A673 (cell line): ENCODE data around the gene ZBTB20. TPM values are rescaled to one million over a fixed set of nuclear protein-coding genes. Genes with fewer than 3 reads are reported as not detected.

Experiments
- BruUV-seq: library from RNA; stranded (reverse); fragments of 400-500 nt; replicated peaks from 2 replicates; lab custom pipeline; 2021; lab: Mats Ljungman, UMichigan
- CTCF ChIA-PET: fragments of 300-600 bp; sonication (Branson Sonifier 250); formaldehyde crosslinking; loops from one replicate; lab custom pipeline; 2022; ENCODE audit warnings: antibody characterized with exemption; lab: Charles Lee
- POLR2A ChIA-PET: fragments of 300-600 bp; sonication (Branson Sonifier 250); formaldehyde crosslinking; loops from one replicate; lab custom pipeline; 2022; ENCODE audit warnings: antibody characterized with exemption; ENCODE audit not compliant: low non-redundant PET; lab: Charles Lee
- DNase-seq: peaks from one replicate; pipeline ENCODE4 v3.0.0-alpha.2; 2015; ENCODE audit warnings: low spot score
- H3K27ac ChIP-seq: fragments of 200-600 bp; sonication (generic); 2 replicates; pipeline ENCODE4 v1.5.1; 2016; ENCODE audit warnings: mixed run types, low read depth, mild to moderate bottlenecking, mixed read lengths, antibody characterized with exemption, low read length; ENCODE audit not compliant: poor library complexity, severe bottlenecking
- H3K27me3 ChIP-seq: fragments of 200-600 bp; sonication (generic); replicated peaks from 2 replicates; pipeline ENCODE4 v1.6.1; 2017; ENCODE audit warnings: mixed run types, low read depth, mild to moderate bottlenecking, mixed read lengths, antibody characterized with exemption, low read length; ENCODE audit not compliant: insufficient read depth, poor library complexity
- H3K36me3 ChIP-seq: fragments of 200-600 bp; sonication (generic); 2 replicates; pipeline ENCODE4 v1.6.1; 2016; ENCODE audit warnings: mixed run types, mild to moderate bottlenecking, mixed read lengths, antibody characterized with exemption, low read length; ENCODE audit not compliant: insufficient read depth, poor library complexity, severe bottlenecking
- H3K4me1 ChIP-seq: fragments of 200-600 bp; sonication (generic); 2 replicates; pipeline ENCODE4 v1.6.1; 2017; ENCODE audit warnings: mixed run types, mild to moderate bottlenecking, mixed read lengths, antibody characterized with exemption, low read length; ENCODE audit not compliant: insufficient read depth, poor library complexity, severe bottlenecking
- H3K4me3 ChIP-seq: fragments of 200-600 bp; sonication (generic); 2 replicates; pipeline ENCODE4 v1.5.1; 2016; ENCODE audit warnings: low read depth, mixed run types, mild to moderate bottlenecking, mixed read lengths, low read length; ENCODE audit not compliant: poor library complexity, severe bottlenecking
- H3K9me3 ChIP-seq: fragments of 200-600 bp; sonication (generic); 2 replicates; pipeline ENCODE4 v1.6.1; 2016; ENCODE audit warnings: mixed run types, low read depth, mild to moderate bottlenecking, mixed read lengths, antibody characterized with exemption, low read length; ENCODE audit not compliant: poor library complexity, severe bottlenecking
- EZH2 ChIP-seq: fragments of 200-600 bp; sonication (generic); IDR thresholded peaks from 2 replicates; pipeline ENCODE4 v1.6.1; 2017; ENCODE audit warnings: borderline replicate concordance, low read depth, mild to moderate bottlenecking, mixed read lengths, antibody characterized with exemption, low read length; ENCODE audit not compliant: poor library complexity, severe bottlenecking
- intact Hi-C: fragments of 100-400 bp; cut with micrococcal nuclease; formaldehyde crosslinking; loops from one replicate; pipeline ENCODE4 v1.10.0; 2022; ENCODE audit not compliant: unreplicated experiment
- total RNA-seq: library from RNA; stranded (reverse); gene quantifications from 2 replicates; pipeline ENCODE4 v1.2.3, GENCODE V29; 2021
- TF ChIP-seq, protein P1 (sequence below): fragments of 300-800, 200-600 bp; sonication (generic); conservative IDR thresholded peaks from 2 replicates; pipeline ENCODE4 v1.5.1; 2017; ENCODE audit warnings: low read depth, mild to moderate bottlenecking, antibody characterized with exemption, low read length, moderate library complexity, mixed read lengths

ZBTB20 gene
- total RNA-seq, 1 experiment from 2014 or later, result 13.5 TPM

GRCh38 chr3:114528517-114528916 lies 618.6 kb downstream of the ZBTB20 start:
- H3K4me3 ChIP-seq, result no peak overlapping the region
- no peaks in the 10 kb centered on the region for H3K4me1 ChIP-seq
- intact Hi-C loops, result no loop called here
- H3K27ac ChIP-seq, result no peak overlapping the region
- H3K36me3 ChIP-seq, result no peaks in the 10 kb centered on the region
- no peak for DNase-seq
- BruUV-seq, result no TSS peak
- H3K27me3 ChIP-seq, result no peaks in the 10 kb centered on the region
- no peak for TF ChIP-seq EZH2
- TF ChIP-seq, protein P1, sequence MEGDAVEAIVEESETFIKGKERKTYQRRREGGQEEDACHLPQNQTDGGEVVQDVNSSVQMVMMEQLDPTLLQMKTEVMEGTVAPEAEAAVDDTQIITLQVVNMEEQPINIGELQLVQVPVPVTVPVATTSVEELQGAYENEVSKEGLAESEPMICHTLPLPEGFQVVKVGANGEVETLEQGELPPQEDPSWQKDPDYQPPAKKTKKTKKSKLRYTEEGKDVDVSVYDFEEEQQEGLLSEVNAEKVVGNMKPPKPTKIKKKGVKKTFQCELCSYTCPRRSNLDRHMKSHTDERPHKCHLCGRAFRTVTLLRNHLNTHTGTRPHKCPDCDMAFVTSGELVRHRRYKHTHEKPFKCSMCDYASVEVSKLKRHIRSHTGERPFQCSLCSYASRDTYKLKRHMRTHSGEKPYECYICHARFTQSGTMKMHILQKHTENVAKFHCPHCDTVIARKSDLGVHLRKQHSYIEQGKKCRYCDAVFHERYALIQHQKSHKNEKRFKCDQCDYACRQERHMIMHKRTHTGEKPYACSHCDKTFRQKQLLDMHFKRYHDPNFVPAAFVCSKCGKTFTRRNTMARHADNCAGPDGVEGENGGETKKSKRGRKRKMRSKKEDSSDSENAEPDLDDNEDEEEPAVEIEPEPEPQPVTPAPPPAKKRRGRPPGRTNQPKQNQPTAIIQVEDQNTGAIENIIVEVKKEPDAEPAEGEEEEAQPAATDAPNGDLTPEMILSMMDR, result no peak
- no peaks in the 10 kb centered on the region for H3K9me3 ChIP-seq
- POLR2A ChIA-PET, result interaction anchor here (0.5 kb wide), 1 partner anchor 259 kb away, joined by 4 read pairs; no protein-coding TSS in a partner anchor
- CTCF ChIA-PET, result interaction anchor here (0.7 kb wide), 1 partner anchor 79 kb away, joined by 5 read pairs; no protein-coding TSS in a partner anchor

DNA sequence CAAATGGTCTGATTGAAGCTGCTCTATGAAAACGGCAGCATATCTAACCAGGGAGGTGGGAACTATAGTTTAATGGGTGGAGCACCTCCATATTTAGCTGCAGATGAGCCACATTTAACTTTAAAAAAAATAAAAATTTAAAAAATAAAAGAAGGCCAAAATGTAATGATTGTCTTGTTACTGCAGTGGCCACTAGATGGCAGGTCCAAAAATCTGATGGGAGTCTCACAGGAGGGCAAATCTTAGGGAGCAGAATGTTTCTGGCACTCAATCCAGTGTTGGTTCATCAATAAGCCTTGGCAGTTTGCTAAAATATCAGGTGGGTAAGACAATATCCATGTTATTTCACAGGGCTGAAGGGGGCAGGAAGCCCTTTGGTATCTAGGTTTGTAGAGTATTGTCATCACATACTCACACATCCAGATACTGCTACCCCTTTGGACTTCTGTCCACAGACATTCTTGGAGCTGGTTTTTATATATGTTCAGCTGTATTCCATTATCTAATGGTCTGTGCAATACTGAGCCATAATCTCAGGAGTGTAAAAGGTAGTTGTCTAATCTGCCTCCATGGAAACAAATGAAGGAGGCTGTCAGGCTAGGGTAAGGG lies 619.9 kb downstream of the ZBTB20 start:
- TF ChIP-seq EZH2, result no peak
- TF ChIP-seq, protein P1, result peak; percentile 69
- no TSS peak for BruUV-seq
- H3K4me3 ChIP-seq, result no peak overlapping the region
- no peaks in the 10 kb centered on the region for H3K4me1 ChIP-seq
- H3K27ac ChIP-seq, result no peak overlapping the region
- no peaks in the 10 kb centered on the region for H3K9me3 ChIP-seq
- intact Hi-C loops, result no loop called here
- DNase-seq, result peak; percentile 26
- ChIA-PET POLR2A (no interaction called here), CTCF (no interaction called here)
- H3K27me3 ChIP-seq, result no peaks in the 10 kb centered on the region
- H3K36me3 ChIP-seq, result no peaks in the 10 kb centered on the region

DNA sequence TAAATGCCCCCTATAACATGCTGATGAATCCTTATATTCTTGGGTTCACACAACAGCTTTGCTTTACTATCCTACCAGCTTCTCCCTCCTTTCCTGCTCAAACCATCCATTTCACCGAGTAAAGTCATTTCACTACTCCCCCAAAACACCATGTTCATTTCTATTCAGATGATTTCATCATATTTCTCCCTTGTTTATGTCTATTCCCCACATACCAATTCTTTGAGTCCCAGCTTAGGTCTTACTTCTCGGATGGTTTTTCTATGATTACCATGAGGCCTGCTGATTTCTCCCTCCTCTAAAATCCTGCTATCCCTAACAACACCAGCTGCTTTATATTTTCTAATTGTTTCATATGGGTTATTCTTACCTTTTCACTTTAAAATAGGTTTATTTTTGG lies 621.8 kb downstream of the ZBTB20 start:
- H3K4me1 ChIP-seq, result no peaks in the 10 kb centered on the region
- DNase-seq, result no peak
- no TSS peak for BruUV-seq
- H3K9me3 ChIP-seq, result no peaks in the 10 kb centered on the region
- CTCF ChIA-PET, result no interaction called here
- POLR2A ChIA-PET, result no interaction called here
- no peak for TF ChIP-seq EZH2
- TF ChIP-seq, protein P1, result no peak
- H3K27ac ChIP-seq, result no peak overlapping the region
- no peaks in the 10 kb centered on the region for H3K27me3 ChIP-seq
- intact Hi-C loops, result no loop called here
- no peak overlapping the region for H3K4me3 ChIP-seq
- no peaks in the 10 kb centered on the region for H3K36me3 ChIP-seq
